Subcutaneous abdominal adipose tissue (tissue), 5 donors: ENCODE measurements around the gene GRK3.

ENCODE experiments used
- H3K27ac ChIP-seq: one replicate; pipeline ENCODE4 v1.7.0; 2013; ENCODE audit warnings: low read depth, mild to moderate bottlenecking, inconsistent platforms, low read length, moderate library complexity
- H3K27me3 ChIP-seq, 5 donors: one replicate each; pipeline ENCODE4 v1.7.0; 2013; ENCODE audit warnings: low read length in 5 of 5, inconsistent platforms in 1 of 5; ENCODE audit not compliant: control insufficient read depth in 5 of 5, insufficient read depth in 4 of 5
- H3K36me3 ChIP-seq, 5 donors: one replicate each; pipeline ENCODE4 v1.7.0; 2013; ENCODE audit warnings: low read length in 5 of 5; ENCODE audit not compliant: control insufficient read depth in 5 of 5, insufficient read depth in 5 of 5
- H3K4me1 ChIP-seq, 5 donors: one replicate each; pipeline ENCODE4 v1.7.0; 2013; ENCODE audit warnings: low read length in 5 of 5, mild to moderate bottlenecking in 3 of 5, moderate library complexity in 1 of 5; ENCODE audit not compliant: control insufficient read depth in 5 of 5, insufficient read depth in 5 of 5
- H3K4me3 ChIP-seq, 5 donors: one replicate each; pipeline ENCODE4 v1.7.0; 2013; ENCODE audit warnings: low read length in 5 of 5, low read depth in 1 of 5
- H3K9ac ChIP-seq, 5 donors: one replicate each; pipeline ENCODE4 v1.7.0; 2013; ENCODE audit warnings: low read length in 5 of 5, mild to moderate bottlenecking in 4 of 5, moderate library complexity in 3 of 5
- H3K9me3 ChIP-seq, 5 donors: one replicate each; pipeline ENCODE4 v1.7.0; 2013; ENCODE audit warnings: low read length in 5 of 5; ENCODE audit not compliant: control insufficient read depth in 5 of 5
- donor health status: healthy.
- donor health status: healthy.
- donor health status: healthy.
- donor health status: healthy.
- donor health status: healthy.

Gene GRK3

DNA sequence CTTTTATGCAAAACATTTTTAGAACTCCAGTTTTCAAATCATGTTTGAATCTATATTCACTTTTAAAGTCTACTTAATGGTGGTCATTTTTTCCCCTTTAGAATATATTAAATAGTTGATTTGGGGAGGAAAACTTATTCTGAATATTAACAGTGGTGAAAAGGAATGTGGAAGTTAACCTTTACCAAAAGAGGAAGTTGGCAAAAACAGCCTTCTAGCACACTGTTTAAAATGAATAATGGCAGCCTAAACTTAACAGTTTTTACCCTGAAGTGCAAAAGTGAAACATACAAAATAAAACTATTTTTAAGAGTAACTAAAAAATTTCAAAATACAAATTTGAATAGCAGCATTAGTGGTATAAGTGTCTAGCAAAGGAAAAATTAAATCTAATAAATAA, 86.4 kb downstream of the GRK3 start:
- no peaks in the 10 kb centered on the region for H3K27me3 ChIP-seq

GRCh38 chr22:25651332-25652085, 87.0 kb downstream of the GRK3 start:
- H3K27ac ChIP-seq = peak overlapping the region; percentile 22
- no peak overlapping the region for H3K9ac ChIP-seq
- H3K27me3 ChIP-seq = no peaks in the 10 kb centered on the region
- H3K4me1 ChIP-seq = peaks cover 0 to 9% (median 0%) of the 10 kb centered on the region in 5 donors
- no peaks in the 10 kb centered on the region for H3K9me3 ChIP-seq
- H3K36me3 ChIP-seq = peaks cover 0 to 10% (median 4%) of the 10 kb centered on the region in 5 donors
- no peak overlapping the region for H3K4me3 ChIP-seq

More for the DNA sequence above, 86.4 kb downstream of the GRK3 start:
- H3K36me3 ChIP-seq = peaks cover 0 to 10% (median 4%) of the 10 kb centered on the region in 5 donors
- peak overlapping the region; percentile 22 for H3K27ac ChIP-seq
- no peak overlapping the region for H3K4me3 ChIP-seq
- no peak overlapping the region for H3K9ac ChIP-seq
- H3K9me3 ChIP-seq = no peaks in the 10 kb centered on the region
- peaks cover 0 to 9% (median 0%) of the 10 kb centered on the region in 5 donors for H3K4me1 ChIP-seq

GRCh38 chr22:25654676-25655075, 90.2 kb downstream of the GRK3 start:
- Histone ChIP-seq H3K9me3 (no peaks in the 10 kb centered on the region), H3K4me1 (peaks cover 0 to 20% (median 0%) of the 10 kb centered on the region in 5 donors), H3K27me3 (no peaks in the 10 kb centered on the region), H3K4me3 (no peak overlapping the region), H3K9ac (no peak overlapping the region), H3K27ac (no peak overlapping the region), H3K36me3 (peaks cover 0 to 4% (median 0%) of the 10 kb centered on the region in 5 donors)

DNA sequence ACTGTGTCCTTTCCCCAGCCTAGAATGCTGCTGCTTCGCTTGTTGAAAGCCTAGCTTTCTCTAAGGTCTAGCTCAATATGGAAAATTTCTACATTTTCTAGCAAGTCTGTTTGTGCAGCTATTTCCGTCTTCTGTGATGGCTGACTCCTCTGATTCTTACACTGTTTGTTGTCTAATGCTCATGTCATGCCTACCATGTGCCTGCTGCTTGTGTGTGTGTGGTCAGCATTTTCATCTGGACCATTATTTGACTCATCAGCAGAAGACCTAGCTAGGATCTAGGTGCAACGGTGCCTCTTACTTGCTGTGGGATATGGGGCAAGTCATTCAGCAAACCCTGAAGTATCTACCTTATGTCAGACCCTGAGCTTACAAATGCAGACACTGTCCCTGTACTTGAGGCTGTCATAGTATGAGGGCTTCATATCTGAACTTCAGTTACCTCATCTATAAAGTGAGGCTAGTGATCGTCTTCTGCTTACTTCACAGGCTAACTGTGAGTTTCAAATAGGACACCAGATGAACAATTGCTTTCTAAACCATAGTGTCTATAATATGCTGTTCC, 91.0 kb downstream of the GRK3 start:
- Histone ChIP-seq H3K36me3 (peaks cover 0 to 4% (median 0%) of the 10 kb centered on the region in 5 donors), H3K9me3 (no peaks in the 10 kb centered on the region), H3K9ac (no peak overlapping the region), H3K4me1 (peaks cover 0 to 20% (median 0%) of the 10 kb centered on the region in 5 donors), H3K4me3 (no peak overlapping the region), H3K27ac (no peak overlapping the region), H3K27me3 (no peaks in the 10 kb centered on the region)

DNA sequence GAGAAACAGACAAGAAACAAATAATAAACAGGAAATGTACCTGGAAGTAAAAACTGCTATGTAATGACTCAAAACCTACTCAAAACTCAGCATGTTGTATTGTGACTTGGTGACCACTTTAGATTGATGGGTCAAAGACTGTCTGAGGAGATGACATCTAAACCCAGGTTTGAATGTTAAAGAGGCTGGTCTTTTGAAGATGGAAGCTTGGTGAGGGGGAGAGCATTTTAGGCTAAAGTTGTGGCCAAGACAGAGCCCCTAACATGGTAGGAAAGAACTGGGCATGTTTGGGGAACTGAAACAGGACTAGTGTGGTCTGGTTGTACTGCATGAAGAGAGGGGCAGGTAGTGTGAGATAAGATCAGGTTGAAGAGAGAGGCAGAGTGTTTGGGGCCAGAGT, 92.2 kb downstream of the GRK3 start:
- peaks cover 0 to 4% (median 0%) of the 10 kb centered on the region in 5 donors for H3K36me3 ChIP-seq
- H3K27ac ChIP-seq = no peak overlapping the region
- H3K4me1 ChIP-seq = peaks cover 3 to 29% (median 9%) of the 10 kb centered on the region in 5 donors
- no peaks in the 10 kb centered on the region for H3K9me3 ChIP-seq
- H3K9ac ChIP-seq = no peak overlapping the region
- no peaks in the 10 kb centered on the region for H3K27me3 ChIP-seq
- no peak overlapping the region for H3K4me3 ChIP-seq

GRCh38 chr22:25658633-25659032, 94.2 kb downstream of the GRK3 start:
- H3K4me1 ChIP-seq = peaks cover 3 to 48% (median 14%) of the 10 kb centered on the region in 5 donors
- H3K9ac ChIP-seq = no peak overlapping the region
- no peaks in the 10 kb centered on the region for H3K27me3 ChIP-seq
- peaks cover 0 to 4% (median 0%) of the 10 kb centered on the region in 5 donors for H3K36me3 ChIP-seq
- no peaks in the 10 kb centered on the region for H3K9me3 ChIP-seq
- H3K27ac ChIP-seq = peak overlapping the region; percentile 2
- H3K4me3 ChIP-seq = no peak overlapping the region

DNA sequence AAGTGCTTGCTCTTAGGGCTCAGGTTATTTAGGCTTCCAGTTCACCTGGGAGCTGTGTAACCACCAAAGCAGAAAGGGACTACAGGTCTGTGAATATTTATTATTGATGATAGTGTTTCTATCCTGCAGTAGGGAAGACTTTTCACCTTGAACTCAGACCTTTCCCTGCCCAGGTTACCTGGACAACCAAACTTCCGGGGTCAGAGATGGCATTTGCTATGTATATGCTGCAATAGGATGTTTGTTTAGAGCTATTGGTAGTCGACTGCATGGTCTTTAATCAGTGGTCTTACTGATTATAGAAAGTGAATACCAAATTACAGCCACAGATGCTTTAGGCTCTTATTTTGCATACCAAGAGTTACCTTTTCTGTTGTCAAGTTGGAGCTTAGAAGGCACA, 94.9 kb downstream of the GRK3 start:
- Histone ChIP-seq H3K27ac (peak overlapping the region; percentile 2), H3K9ac (no peak overlapping the region), H3K9me3 (no peaks in the 10 kb centered on the region), H3K36me3 (peaks cover 0 to 4% (median 0%) of the 10 kb centered on the region in 5 donors), H3K4me1 (peaks cover 3 to 54% (median 14%) of the 10 kb centered on the region in 5 donors), H3K27me3 (no peaks in the 10 kb centered on the region), H3K4me3 (no peak overlapping the region)

DNA sequence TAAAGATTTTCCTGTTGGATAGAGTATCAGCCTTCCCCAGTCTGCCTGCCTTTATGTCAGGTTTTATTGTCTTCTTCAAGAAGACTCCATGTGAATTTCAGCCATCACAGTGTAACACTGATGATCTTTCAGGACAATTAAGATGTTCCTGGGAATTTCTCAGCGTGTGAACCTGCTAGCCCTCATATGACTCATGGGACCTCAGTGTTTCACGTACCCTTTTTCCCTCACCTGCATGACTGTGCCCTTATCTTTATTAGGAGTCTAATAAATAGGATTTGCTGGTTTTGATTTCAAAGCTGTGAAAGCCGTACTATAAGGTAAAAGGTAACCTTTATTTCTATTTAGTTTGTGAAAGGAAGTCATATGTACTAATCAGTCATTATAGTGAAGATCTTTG, 95.9 kb downstream of the GRK3 start:
- H3K9ac ChIP-seq = no peak overlapping the region
- peak overlapping the region; percentile 58 for H3K27ac ChIP-seq
- H3K4me1 ChIP-seq = peaks cover 3 to 55% (median 19%) of the 10 kb centered on the region in 5 donors
- H3K27me3 ChIP-seq = no peaks in the 10 kb centered on the region
- no peak overlapping the region for H3K4me3 ChIP-seq
- H3K36me3 ChIP-seq = no peaks in the 10 kb centered on the region
- no peaks in the 10 kb centered on the region for H3K9me3 ChIP-seq

DNA sequence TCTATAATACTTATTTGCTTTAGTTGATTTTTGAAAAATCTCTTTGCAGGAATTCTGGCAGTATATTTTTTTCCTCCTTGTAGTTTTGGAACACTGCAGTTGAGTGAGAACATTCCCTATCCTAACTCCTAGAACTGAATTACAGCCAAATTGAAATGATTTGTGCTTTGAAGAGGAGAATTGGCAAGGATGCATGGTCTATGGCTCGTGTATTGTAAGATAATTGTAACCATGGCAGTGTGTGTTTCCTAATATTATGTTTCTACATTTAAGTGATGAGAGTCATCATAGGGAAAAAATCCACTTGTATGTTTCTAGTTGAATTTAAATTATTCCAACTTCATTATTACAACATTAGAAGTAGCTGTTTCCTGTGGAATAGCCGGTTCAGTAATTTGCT, 96.6 kb downstream of the GRK3 start:
- Histone ChIP-seq H3K4me1 (peaks cover 3 to 59% (median 25%) of the 10 kb centered on the region in 5 donors), H3K36me3 (no peaks in the 10 kb centered on the region), H3K9ac (no peak overlapping the region), H3K9me3 (no peaks in the 10 kb centered on the region), H3K27me3 (no peaks in the 10 kb centered on the region), H3K27ac (peak overlapping the region; percentile 69), H3K4me3 (no peak overlapping the region)

DNA sequence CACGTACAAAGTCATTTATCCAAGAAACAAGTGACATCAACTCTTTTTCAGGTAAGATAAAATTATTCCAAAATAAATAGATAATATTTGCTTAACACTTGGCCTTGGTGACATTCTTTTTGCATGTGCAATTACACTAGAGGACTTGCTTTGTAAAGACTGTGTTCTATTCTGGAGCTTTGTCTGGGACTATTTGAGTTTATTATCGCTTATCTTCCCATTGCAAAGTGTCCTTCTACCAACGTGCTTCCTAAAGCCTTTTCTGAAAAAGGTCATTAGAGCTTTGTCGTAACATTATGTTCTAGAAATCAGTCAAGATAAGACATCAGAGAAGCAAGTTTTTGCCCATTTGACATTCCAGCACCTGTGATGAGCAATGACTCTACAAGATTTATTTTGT, 99.2 kb downstream of the GRK3 start:
- no peak overlapping the region for H3K9ac ChIP-seq
- H3K27me3 ChIP-seq = no peaks in the 10 kb centered on the region
- no peaks in the 10 kb centered on the region for H3K9me3 ChIP-seq
- H3K36me3 ChIP-seq = no peaks in the 10 kb centered on the region
- H3K4me3 ChIP-seq = no peak overlapping the region
- peak overlapping the region; percentile 9 for H3K27ac ChIP-seq
- peaks cover 5 to 79% (median 50%) of the 10 kb centered on the region in 5 donors for H3K4me1 ChIP-seq
